GM23338 (cell line): Measurements from ENCODE around the gene CDCP1. TPM values are rescaled to one million over a fixed set of nuclear protein-coding genes. Genes with fewer than 3 reads are reported as not detected.

Experiments used
- ATAC-seq: fragments of 200-7000 bp; cut with Tn5 transposase; 3 replicates; pipeline ENCODE4 v1.9.1; 2020
- DNase-seq: peaks from one replicate; pipeline ENCODE4 v3.0.0-alpha.2; 2015; ENCODE audit warnings: low spot score
- H2AFZ ChIP-seq: fragments of 200-600 bp; sonication (generic); 2 replicates; pipeline ENCODE4 v1.8.0; 2016; ENCODE audit warnings: antibody characterized with exemption, mild to moderate bottlenecking, moderate library complexity
- H3F3A ChIP-seq: fragments of 200-600 bp; sonication (generic); replicated peaks from 2 replicates; pipeline ENCODE4 v1.8.0; 2017; ENCODE audit warnings: antibody characterized with exemption, mixed run types, low read depth
- H3K27ac ChIP-seq: fragments of 200-600 bp; sonication (generic); 2 replicates; pipeline ENCODE4 v1.6.1; 2016; ENCODE audit warnings: low read depth
- H3K27me3 ChIP-seq: fragments of 200-600 bp; sonication (generic); 2 replicates; pipeline ENCODE4 v1.8.0; 2016; ENCODE audit warnings: mild to moderate bottlenecking, mixed run types, moderate library complexity; ENCODE audit not compliant: insufficient read depth
- H3K36me3 ChIP-seq: fragments of 200-600 bp; sonication (generic); 2 replicates; pipeline ENCODE4 v1.8.0; 2016; ENCODE audit warnings: mild to moderate bottlenecking; ENCODE audit not compliant: insufficient read depth
- H3K4me1 ChIP-seq: fragments of 200-600 bp; sonication (generic); 2 replicates; pipeline ENCODE4 v1.8.0; 2016; ENCODE audit warnings: mild to moderate bottlenecking, moderate library complexity; ENCODE audit not compliant: insufficient read depth
- H3K4me2 ChIP-seq: fragments of 200-600 bp; sonication (generic); 2 replicates; pipeline ENCODE4 v1.7.1; 2017; ENCODE audit warnings: mixed run types
- H3K4me3 ChIP-seq: fragments of 200-600 bp; sonication (generic); 2 replicates; pipeline ENCODE4 v1.6.1; 2016; ENCODE audit warnings: mixed run types
- H3K79me2 ChIP-seq: fragments of 200-600 bp; sonication (generic); replicated peaks from 2 replicates; pipeline ENCODE4 v1.8.0; 2017; ENCODE audit warnings: mild to moderate bottlenecking; ENCODE audit not compliant: insufficient read depth
- H3K9me2 ChIP-seq: fragments of 200-600 bp; sonication (generic); 2 replicates; pipeline ENCODE4 v1.8.0; 2017; ENCODE audit not compliant: insufficient read depth
- H4K20me1 ChIP-seq: fragments of 200-600 bp; sonication (generic); replicated peaks from 2 replicates; pipeline ENCODE4 v1.8.0; 2017; ENCODE audit warnings: mild to moderate bottlenecking; ENCODE audit not compliant: insufficient read depth
- H3K27ac Mint-ChIP-seq: 2 replicates; pipeline ENCODE4 v1.8.0; 2020; ENCODE audit warnings: inconsistent platforms, mild to moderate bottlenecking, moderate library complexity, mixed read lengths
- H3K27me3 Mint-ChIP-seq: 3 replicates; pipeline ENCODE4 v1.8.0; 2022; ENCODE audit warnings: low read depth, mild to moderate bottlenecking, moderate library complexity, mixed read lengths, inconsistent platforms; ENCODE audit not compliant: insufficient read depth, poor library complexity
- H3K36me3 Mint-ChIP-seq: 3 replicates; pipeline ENCODE4 v1.8.0; 2021; ENCODE audit warnings: low read depth, mild to moderate bottlenecking, inconsistent platforms, moderate library complexity, mixed read lengths
- H3K4me1 Mint-ChIP-seq: 3 replicates; pipeline ENCODE4 v1.8.0; 2020; ENCODE audit warnings: mild to moderate bottlenecking, inconsistent platforms, mixed read lengths
- H3K4me3 Mint-ChIP-seq: 3 replicates; pipeline ENCODE4 v1.8.0; 2021; ENCODE audit warnings: moderate library complexity, mild to moderate bottlenecking, inconsistent platforms, mixed read lengths
- H3K9me3 Mint-ChIP-seq: 3 replicates; pipeline ENCODE4 v1.8.0; 2020; ENCODE audit warnings: moderate library complexity, mild to moderate bottlenecking, inconsistent platforms, mixed read lengths
- CREB1 ChIP-seq: fragments of 250-450 bp; sonication (Bioruptor Pico); IDR thresholded peaks from 2 replicates; pipeline ENCODE4 v1.5.0; 2020; ENCODE audit warnings: low read depth, mild to moderate bottlenecking, moderate library complexity
- JUNB ChIP-seq: IDR thresholded peaks from one replicate; pipeline ENCODE4 v1.6.1; 2016; ENCODE audit warnings: antibody characterized with exemption; ENCODE audit not compliant: unreplicated experiment
- ZNF331 ChIP-seq: fragments of 250-450 bp; sonication (Bioruptor Pico); IDR thresholded peaks from 2 replicates; pipeline ENCODE4 v1.5.0; 2020; ENCODE audit warnings: low read depth, mild to moderate bottlenecking, moderate library complexity
- polyA plus RNA-seq: library from polyadenylated mRNA; unstranded; fragments of >200 nt; fragmentation: Nextera tagmentation; extraction: Ambion mirVana; gene quantifications from 2 replicates; pipeline ENCODE4 v1.2.1, GENCODE V29; 2016
- total RNA-seq: library from RNA; depleted of rRNA; stranded (reverse); fragments of >200 nt; shearing (Covaris generic); gene quantifications from 2 replicates; pipeline ENCODE4 v1.2.3, GENCODE V29; 2014
- TF ChIP-seq, protein P1 (sequence below), 2 experiments: fragments of 200-600 bp in 1 of 2; sonication (generic) in 1 of 2; conservative IDR thresholded peaks; 2 replicates each; pipeline versions ENCODE4 v1.5.1 to v1.6.1; 2016 to 2017; ENCODE audit warnings: antibody characterized with exemption in 2 of 2, low read depth in 2 of 2, mild to moderate bottlenecking in 2 of 2, moderate library complexity in 1 of 2

CDCP1 gene
- total and polyA plus RNA-seq, 2 experiments from 2014 or later, result 7.7 to 20.1 TPM

- H3K27ac Mint-ChIP-seq, result no peak overlapping the region
- peak; percentile 81 for ATAC-seq
- peaks cover 57% of the 10 kb centered on the region for H3K27me3 Mint-ChIP-seq
Measured at GRCh38 chr3:45056608-45057301, 89.4 kb downstream of the CDCP1 start.

GRCh38 chr3:45055411-45056143, 90.6 kb downstream of the CDCP1 start:
- TF ChIP-seq ZNF331 (CRISPR knock-in tag) (no peak), CREB1 (0 out of 2 replicates have a peak, but pooled peaks have one; percentile 21)
- TF ChIP-seq, protein P1, sequence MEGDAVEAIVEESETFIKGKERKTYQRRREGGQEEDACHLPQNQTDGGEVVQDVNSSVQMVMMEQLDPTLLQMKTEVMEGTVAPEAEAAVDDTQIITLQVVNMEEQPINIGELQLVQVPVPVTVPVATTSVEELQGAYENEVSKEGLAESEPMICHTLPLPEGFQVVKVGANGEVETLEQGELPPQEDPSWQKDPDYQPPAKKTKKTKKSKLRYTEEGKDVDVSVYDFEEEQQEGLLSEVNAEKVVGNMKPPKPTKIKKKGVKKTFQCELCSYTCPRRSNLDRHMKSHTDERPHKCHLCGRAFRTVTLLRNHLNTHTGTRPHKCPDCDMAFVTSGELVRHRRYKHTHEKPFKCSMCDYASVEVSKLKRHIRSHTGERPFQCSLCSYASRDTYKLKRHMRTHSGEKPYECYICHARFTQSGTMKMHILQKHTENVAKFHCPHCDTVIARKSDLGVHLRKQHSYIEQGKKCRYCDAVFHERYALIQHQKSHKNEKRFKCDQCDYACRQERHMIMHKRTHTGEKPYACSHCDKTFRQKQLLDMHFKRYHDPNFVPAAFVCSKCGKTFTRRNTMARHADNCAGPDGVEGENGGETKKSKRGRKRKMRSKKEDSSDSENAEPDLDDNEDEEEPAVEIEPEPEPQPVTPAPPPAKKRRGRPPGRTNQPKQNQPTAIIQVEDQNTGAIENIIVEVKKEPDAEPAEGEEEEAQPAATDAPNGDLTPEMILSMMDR (conservative IDR thresholded peaks at IDR 0.05; ENCODE audit: low read depth in 2 of 2), result peak; percentile 61 to 73
- Histone ChIP-seq H3K4me1 (peaks cover 8% of the 10 kb centered on the region), H3F3A (no peaks in the 10 kb centered on the region), H4K20me1 (peaks cover 3% of the 10 kb centered on the region; the same call in 1 of the 2 replicates), H2AFZ (no peak overlapping the region), H3K4me2 (no peak overlapping the region), H3K9me2 (no peaks in the 10 kb centered on the region), H3K4me3 (no peak overlapping the region), H3K79me2 (no peaks in the 10 kb centered on the region), H3K27me3 (peaks cover 57% of the 10 kb centered on the region), H3K27ac (no peak overlapping the region), H3K36me3 (no peaks in the 10 kb centered on the region)
- Mint-ChIP-seq H3K36me3 (no peaks in the 10 kb centered on the region), H3K4me3 (no peak overlapping the region), H3K27ac (no peak overlapping the region), H3K27me3 (peaks cover 52% of the 10 kb centered on the region), H3K4me1 (peaks cover 22% of the 10 kb centered on the region), H3K9me3 (no peaks in the 10 kb centered on the region)
- DNase-seq (peak; percentile 72), ATAC-seq (peak; percentile 71)

More at GRCh38 chr3:45056608-45057301, 89.4 kb downstream of the CDCP1 start:
- Histone ChIP-seq H4K20me1 (peaks cover 3% of the 10 kb centered on the region; the same call in 1 of the 2 replicates), H3K4me1 (peaks cover 13% of the 10 kb centered on the region), H3K27me3 (peaks cover 67% of the 10 kb centered on the region), H3K4me3 (no peak overlapping the region), H3K36me3 (no peaks in the 10 kb centered on the region), H2AFZ (no peak overlapping the region), H3K9me2 (no peaks in the 10 kb centered on the region), H3K27ac (no peak overlapping the region), H3F3A (no peaks in the 10 kb centered on the region), H3K79me2 (no peaks in the 10 kb centered on the region), H3K4me2 (no peak overlapping the region)
- Mint-ChIP-seq H3K9me3 (no peaks in the 10 kb centered on the region), H3K36me3 (no peaks in the 10 kb centered on the region), H3K4me3 (no peak overlapping the region), H3K4me1 (peaks cover 28% of the 10 kb centered on the region)
- peak; percentile 68 for DNase-seq
- no peak for TF ChIP-seq JUNB
- TF ChIP-seq, protein P1 (conservative IDR thresholded peaks at IDR 0.05; ENCODE audit: low read depth in 2 of 2), result peak in 1 of 2 experiments; percentile 8; a peak in 1 of 4 replicates
